Measurements from ENCODE around the gene RPS27L. TPM values are rescaled to one million over a fixed set of nuclear protein-coding genes. Genes with fewer than 3 reads are reported as not detected.
A peak's percentile ranks its signal among the peaks of the same experiment; 100 is the strongest.

The RPS27L gene
- polyA plus RNA-seq, 2 of the 4 experiments (the other 2 are of a cell fraction), result 609 to 748 TPM

DNA sequence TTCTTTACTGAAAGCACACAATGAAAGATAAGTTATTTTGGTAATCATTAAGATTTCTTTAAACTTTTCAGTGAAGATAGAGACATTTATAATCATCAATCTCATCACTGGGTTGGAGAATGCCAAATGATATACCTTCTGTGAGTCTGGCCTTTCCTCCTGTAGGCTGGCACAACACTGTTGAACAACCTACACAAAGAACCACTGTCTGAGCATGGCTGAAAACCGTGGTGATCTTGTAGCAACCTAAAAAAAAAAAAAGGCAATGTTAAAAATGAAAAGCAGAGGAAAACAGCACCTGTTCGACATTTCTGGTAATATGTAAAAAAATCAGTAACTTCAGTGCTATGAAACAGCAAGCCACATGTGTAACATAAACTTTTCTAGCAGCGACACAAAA lies 1.8 kb downstream of the RPS27L start:
- no peak for ATAC-seq

DNA sequence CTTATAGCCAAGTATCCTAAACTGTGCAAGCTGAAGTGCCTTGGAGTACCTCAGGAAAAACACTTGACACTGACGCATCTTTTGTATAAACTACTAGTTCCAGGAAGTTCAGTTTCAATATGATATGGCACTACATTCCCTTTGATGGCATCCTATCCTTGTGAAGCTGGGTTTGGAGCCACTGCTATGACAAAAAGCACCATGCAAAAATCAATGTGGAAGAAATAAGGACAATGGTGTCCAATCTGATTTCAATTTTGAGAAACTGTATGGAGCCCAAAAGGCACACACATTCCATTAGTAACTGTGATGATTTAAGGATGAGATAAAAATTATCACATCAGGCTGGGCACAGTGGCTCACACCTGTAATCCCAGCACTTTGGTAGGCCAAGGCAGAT lies 5.6 kb downstream of the RPS27L start:
- FAIRE-seq, result no peak
- H3K9me3 ChIP-seq, result no peaks in the 10 kb centered on the region
- ChIA-PET CTCF (interaction anchor here (0.7 to 2.6 kb wide), 5 partner anchors 15 to 153 kb away, joined by 3 to 12 read pairs (median 4); no protein-coding TSS in a partner anchor), POLR2A (interaction anchor here (0.6 to 2.0 kb wide), 2 partner anchors 16 to 54 kb away, joined by 3 to 5 read pairs; no protein-coding TSS in a partner anchor)
- TF ChIP-seq HOXA7 (CRISPR knock-in tag; IDR thresholded peaks at IDR 0.05), result no peak
- no peak for TF ChIP-seq MAZ (IDR thresholded peaks at IDR 0.05; ENCODE audit: borderline replicate concordance, low read depth, low read length)
- TF ChIP-seq, protein P1, sequence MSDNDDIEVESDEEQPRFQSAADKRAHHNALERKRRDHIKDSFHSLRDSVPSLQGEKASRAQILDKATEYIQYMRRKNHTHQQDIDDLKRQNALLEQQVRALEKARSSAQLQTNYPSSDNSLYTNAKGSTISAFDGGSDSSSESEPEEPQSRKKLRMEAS (IDR thresholded peaks at IDR 0.05), result no peak
- TF ChIP-seq, protein P2, sequence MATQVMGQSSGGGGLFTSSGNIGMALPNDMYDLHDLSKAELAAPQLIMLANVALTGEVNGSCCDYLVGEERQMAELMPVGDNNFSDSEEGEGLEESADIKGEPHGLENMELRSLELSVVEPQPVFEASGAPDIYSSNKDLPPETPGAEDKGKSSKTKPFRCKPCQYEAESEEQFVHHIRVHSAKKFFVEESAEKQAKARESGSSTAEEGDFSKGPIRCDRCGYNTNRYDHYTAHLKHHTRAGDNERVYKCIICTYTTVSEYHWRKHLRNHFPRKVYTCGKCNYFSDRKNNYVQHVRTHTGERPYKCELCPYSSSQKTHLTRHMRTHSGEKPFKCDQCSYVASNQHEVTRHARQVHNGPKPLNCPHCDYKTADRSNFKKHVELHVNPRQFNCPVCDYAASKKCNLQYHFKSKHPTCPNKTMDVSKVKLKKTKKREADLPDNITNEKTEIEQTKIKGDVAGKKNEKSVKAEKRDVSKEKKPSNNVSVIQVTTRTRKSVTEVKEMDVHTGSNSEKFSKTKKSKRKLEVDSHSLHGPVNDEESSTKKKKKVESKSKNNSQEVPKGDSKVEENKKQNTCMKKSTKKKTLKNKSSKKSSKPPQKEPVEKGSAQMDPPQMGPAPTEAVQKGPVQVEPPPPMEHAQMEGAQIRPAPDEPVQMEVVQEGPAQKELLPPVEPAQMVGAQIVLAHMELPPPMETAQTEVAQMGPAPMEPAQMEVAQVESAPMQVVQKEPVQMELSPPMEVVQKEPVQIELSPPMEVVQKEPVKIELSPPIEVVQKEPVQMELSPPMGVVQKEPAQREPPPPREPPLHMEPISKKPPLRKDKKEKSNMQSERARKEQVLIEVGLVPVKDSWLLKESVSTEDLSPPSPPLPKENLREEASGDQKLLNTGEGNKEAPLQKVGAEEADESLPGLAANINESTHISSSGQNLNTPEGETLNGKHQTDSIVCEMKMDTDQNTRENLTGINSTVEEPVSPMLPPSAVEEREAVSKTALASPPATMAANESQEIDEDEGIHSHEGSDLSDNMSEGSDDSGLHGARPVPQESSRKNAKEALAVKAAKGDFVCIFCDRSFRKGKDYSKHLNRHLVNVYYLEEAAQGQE (IDR thresholded peaks at IDR 0.05), result no peak
- DNase-seq (ENCODE audit: low read depth in 1 of 2, low spot score in 1 of 2), result no peak
- H3K27ac ChIP-seq, result peak overlapping the region in 1 of 2 experiments; percentile 5; a peak in 2 of 6 replicates
- WGBS (ENCODE audit: missing lambda C conversion rate), result 93% methylated on average over 1 of the region's 1 CpG
- no peak overlapping the region for H3K4me3 ChIP-seq
- no peak for ATAC-seq
- H3K4me2 ChIP-seq, result no peak overlapping the region
- peaks cover 41% of the 10 kb centered on the region for H3K4me1 ChIP-seq

More for the DNA sequence above, 1.8 kb downstream of the RPS27L start:
- ChIA-PET CTCF (interaction anchor here (1.1 to 2.0 kb wide), 3 partner anchors 10 to 107 kb away, joined by 3 to 10 read pairs (median 4); no protein-coding TSS in a partner anchor), POLR2A (interaction anchor here (1.1 to 2.2 kb wide), 2 partner anchors 8 to 47 kb away, joined by 5 to 20 read pairs; no protein-coding TSS in a partner anchor)
- 52% methylated on average over 3 of the region's 3 CpGs for WGBS (ENCODE audit: missing lambda C conversion rate)
- Histone ChIP-seq H3K4me2 (peak overlapping the region; percentile 78), H3K9me3 (no peaks in the 10 kb centered on the region), H3K4me1 (peaks cover 39% of the 10 kb centered on the region), H3K27ac (peak overlapping the region; percentile 95 to 98), H3K4me3 (peak overlapping the region; percentile 74)
- DNase-seq (ENCODE audit: low read depth in 1 of 2, low spot score in 1 of 2), result no peak
- TF ChIP-seq SMC3 (IDR thresholded peaks at IDR 0.05), result no peak
- no peak for TF ChIP-seq BHLHE40 (IDR thresholded peaks at IDR 0.05; ENCODE audit: low read depth, low read length)
- no peak for TF ChIP-seq TFCP2L1 (CRISPR knock-in tag; IDR thresholded peaks at IDR 0.05)
- no peak for TF ChIP-seq EHF (CRISPR knock-in tag; IDR thresholded peaks at IDR 0.05)
- TF ChIP-seq, protein P3, sequence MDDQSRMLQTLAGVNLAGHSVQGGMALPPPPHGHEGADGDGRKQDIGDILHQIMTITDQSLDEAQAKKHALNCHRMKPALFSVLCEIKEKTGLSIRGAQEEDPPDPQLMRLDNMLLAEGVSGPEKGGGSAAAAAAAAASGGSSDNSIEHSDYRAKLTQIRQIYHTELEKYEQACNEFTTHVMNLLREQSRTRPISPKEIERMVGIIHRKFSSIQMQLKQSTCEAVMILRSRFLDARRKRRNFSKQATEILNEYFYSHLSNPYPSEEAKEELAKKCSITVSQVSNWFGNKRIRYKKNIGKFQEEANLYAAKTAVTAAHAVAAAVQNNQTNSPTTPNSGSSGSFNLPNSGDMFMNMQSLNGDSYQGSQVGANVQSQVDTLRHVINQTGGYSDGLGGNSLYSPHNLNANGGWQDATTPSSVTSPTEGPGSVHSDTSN (IDR thresholded peaks at IDR 0.05), result no peak
- TF ChIP-seq FOXS1 (CRISPR knock-in tag; IDR thresholded peaks at IDR 0.05), result no peak
- no peak for TF ChIP-seq FOSB (CRISPR knock-in tag; IDR thresholded peaks at IDR 0.05)
- no peak for FAIRE-seq

DNA sequence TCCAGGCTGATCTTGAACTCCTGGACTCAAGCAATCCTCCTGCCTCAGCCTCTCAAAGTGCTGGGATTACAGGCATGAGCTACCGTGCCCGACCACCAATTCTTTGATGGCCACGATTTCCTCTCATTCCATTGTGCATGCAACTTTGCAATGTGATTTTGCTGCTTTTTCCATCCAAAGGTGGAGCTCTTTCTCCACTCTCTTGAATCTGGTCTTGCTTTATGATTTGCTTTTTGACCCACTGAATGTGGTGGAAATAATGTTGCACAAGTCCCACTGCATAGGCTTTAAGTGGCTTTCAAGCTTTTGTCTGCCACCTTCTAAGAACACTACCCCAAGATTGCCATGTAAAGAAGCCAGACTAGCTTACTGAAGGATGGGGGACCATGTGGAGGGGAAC lies 10.6 kb downstream of the RPS27L start:
- POLR2A ChIA-PET, result interaction anchor here (0.6 to 3.0 kb wide), 6 partner anchors 8 to 359 kb away, joined by 3 to 20 read pairs (median 4); partner anchors contain the start of genes APH1B and RPS27L
- TF ChIP-seq, protein P4, sequence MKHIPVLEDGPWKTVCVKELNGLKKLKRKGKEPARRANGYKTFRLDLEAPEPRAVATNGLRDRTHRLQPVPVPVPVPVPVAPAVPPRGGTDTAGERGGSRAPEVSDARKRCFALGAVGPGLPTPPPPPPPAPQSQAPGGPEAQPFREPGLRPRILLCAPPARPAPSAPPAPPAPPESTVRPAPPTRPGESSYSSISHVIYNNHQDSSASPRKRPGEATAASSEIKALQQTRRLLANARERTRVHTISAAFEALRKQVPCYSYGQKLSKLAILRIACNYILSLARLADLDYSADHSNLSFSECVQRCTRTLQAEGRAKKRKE (CRISPR knock-in tag; IDR thresholded peaks at IDR 0.05; ENCODE audit: low read depth), result no peak
- TF ChIP-seq HEYL (CRISPR knock-in tag; IDR thresholded peaks at IDR 0.05), result no peak
- TF ChIP-seq SMC3 (IDR thresholded peaks at IDR 0.05), result peak; percentile 30; the same call in 1 of the 3 replicates
- TF ChIP-seq ESRRA (IDR thresholded peaks at IDR 0.05; ENCODE audit: borderline replicate concordance, low read length), result no peak
- no peak for TF ChIP-seq HOXB13 (CRISPR knock-in tag; IDR thresholded peaks at IDR 0.05; ENCODE audit: low read depth)
- TF ChIP-seq HOXA7 (CRISPR knock-in tag; IDR thresholded peaks at IDR 0.05), result 0 out of 2 replicates have a peak, but pooled peaks have one; percentile 45
- TF ChIP-seq CBX2 (IDR thresholded peaks at IDR 0.05; ENCODE audit: borderline replicate concordance, low read depth), result no peak
- peak; percentile 48 to 50 for TF ChIP-seq RAD21 (conservative IDR thresholded peaks at IDR 0.05 in 1 of 2, IDR thresholded peaks at IDR 0.05 in 1 of 2)
- TF ChIP-seq, protein P5, sequence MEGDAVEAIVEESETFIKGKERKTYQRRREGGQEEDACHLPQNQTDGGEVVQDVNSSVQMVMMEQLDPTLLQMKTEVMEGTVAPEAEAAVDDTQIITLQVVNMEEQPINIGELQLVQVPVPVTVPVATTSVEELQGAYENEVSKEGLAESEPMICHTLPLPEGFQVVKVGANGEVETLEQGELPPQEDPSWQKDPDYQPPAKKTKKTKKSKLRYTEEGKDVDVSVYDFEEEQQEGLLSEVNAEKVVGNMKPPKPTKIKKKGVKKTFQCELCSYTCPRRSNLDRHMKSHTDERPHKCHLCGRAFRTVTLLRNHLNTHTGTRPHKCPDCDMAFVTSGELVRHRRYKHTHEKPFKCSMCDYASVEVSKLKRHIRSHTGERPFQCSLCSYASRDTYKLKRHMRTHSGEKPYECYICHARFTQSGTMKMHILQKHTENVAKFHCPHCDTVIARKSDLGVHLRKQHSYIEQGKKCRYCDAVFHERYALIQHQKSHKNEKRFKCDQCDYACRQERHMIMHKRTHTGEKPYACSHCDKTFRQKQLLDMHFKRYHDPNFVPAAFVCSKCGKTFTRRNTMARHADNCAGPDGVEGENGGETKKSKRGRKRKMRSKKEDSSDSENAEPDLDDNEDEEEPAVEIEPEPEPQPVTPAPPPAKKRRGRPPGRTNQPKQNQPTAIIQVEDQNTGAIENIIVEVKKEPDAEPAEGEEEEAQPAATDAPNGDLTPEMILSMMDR (IDR thresholded peaks at IDR 0.05), result peak; percentile 34; the same call in 2 of the 3 replicates

More for the DNA sequence above, 10.6 kb downstream of the RPS27L start:
- Histone ChIP-seq H3K27ac (peak overlapping the region in 1 of 2 experiments; percentile 40; a peak in 3 of 6 replicates), H3K9me3 (no peaks in the 10 kb centered on the region), H3K4me3 (no peak overlapping the region), H3K4me2 (no peak overlapping the region), H3K4me1 (peaks cover 16% of the 10 kb centered on the region)
- ATAC-seq (peak; percentile 51; a peak in 5 of 6 replicates), DNase-seq (ENCODE audit: low read depth in 1 of 2, low spot score in 1 of 2) (peak in 1 of 2 experiments; percentile 41), FAIRE-seq (no peak)
- WGBS (ENCODE audit: missing lambda C conversion rate), result 83% methylated on average over 3 of the region's 3 CpGs
- CTCF ChIA-PET, result interaction anchor here (0.5 to 3.7 kb wide), 16 partner anchors 9 to 259 kb away, joined by 3 to 24 read pairs (median 4); partner anchors contain the start of gene APH1B
